Measurements from ENCODE around the gene SETD1B.
A peak's percentile ranks its signal among the peaks of the same experiment; 100 is the strongest.

SETD1B gene

DNA sequence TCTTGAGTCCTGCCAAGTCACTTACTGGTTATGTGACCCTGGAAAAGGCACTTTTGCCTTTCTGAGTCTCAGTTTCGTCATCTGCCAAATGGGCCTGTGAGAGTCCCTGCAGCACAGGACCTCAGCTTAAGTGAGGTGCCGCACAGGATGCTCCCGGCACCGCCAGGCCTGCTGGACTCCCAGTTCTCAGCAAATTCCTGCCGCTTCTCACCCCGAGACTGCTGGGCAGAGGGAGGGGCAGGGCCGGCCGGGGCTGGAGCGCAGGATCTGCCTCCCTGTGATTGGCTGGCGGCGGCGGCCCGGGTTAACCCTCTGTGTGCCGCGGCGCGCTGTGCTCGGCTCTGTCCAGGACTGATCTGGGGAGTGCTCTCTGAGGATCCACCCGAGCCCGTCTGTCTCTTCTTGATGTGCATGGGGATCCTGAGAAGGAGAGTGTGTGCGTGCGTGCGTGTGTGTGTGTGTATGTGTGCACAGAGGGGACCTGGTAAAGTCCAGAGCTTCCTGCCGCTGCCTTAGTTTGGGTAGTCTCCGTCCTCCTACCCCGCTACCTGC is 8.6 kb downstream of the SETD1B start:
- Histone ChIP-seq H3K9ac (ENCODE audit: low read depth, low read length) (peak overlapping the region; percentile 50), H3K27ac (ENCODE audit: low read length) (peak overlapping the region; percentile 86), H3K79me2 (ENCODE audit: insufficient read depth, low read length) (peaks cover 95% of the 10 kb centered on the region), H4K20me1 (ENCODE audit: insufficient read depth, low read length) (peaks cover 77% of the 10 kb centered on the region), H2AFZ (ENCODE audit: low read depth, low read length) (no peak overlapping the region), H3K9me3 (ENCODE audit: insufficient read depth, low read length, severe bottlenecking) (no peaks in the 10 kb centered on the region), H3K4me1 (ENCODE audit: insufficient read depth, low read length) (peaks cover 64% of the 10 kb centered on the region), H3K36me3 (ENCODE audit: insufficient read depth, low read length) (peaks cover 90% of the 10 kb centered on the region), H3K4me2 (ENCODE audit: insufficient read depth, low read length) (peak overlapping the region; percentile 88), H3K4me3 (ENCODE audit: low read depth in 1 of 2, low read length in 2 of 2) (peak overlapping the region; percentile 17 to 57; a peak in 3 of 4 replicates), H3K27me3 (ENCODE audit: insufficient read depth, low read length, poor library complexity) (no peaks in the 10 kb centered on the region)
- no peak for DNase-seq
- TF ChIP-seq EZH2 (IDR thresholded peaks at IDR 0.05; ENCODE audit: borderline replicate concordance, low read depth, low read length, severe bottlenecking): no peak
- TF ChIP-seq, protein P1, sequence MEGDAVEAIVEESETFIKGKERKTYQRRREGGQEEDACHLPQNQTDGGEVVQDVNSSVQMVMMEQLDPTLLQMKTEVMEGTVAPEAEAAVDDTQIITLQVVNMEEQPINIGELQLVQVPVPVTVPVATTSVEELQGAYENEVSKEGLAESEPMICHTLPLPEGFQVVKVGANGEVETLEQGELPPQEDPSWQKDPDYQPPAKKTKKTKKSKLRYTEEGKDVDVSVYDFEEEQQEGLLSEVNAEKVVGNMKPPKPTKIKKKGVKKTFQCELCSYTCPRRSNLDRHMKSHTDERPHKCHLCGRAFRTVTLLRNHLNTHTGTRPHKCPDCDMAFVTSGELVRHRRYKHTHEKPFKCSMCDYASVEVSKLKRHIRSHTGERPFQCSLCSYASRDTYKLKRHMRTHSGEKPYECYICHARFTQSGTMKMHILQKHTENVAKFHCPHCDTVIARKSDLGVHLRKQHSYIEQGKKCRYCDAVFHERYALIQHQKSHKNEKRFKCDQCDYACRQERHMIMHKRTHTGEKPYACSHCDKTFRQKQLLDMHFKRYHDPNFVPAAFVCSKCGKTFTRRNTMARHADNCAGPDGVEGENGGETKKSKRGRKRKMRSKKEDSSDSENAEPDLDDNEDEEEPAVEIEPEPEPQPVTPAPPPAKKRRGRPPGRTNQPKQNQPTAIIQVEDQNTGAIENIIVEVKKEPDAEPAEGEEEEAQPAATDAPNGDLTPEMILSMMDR (IDR thresholded peaks at IDR 0.05; ENCODE audit: borderline replicate concordance, extremely low read depth, low read length, poor library complexity, severe bottlenecking): no peak
- no peak for ATAC-seq (ENCODE audit: insufficient read depth, low read depth)

DNA sequence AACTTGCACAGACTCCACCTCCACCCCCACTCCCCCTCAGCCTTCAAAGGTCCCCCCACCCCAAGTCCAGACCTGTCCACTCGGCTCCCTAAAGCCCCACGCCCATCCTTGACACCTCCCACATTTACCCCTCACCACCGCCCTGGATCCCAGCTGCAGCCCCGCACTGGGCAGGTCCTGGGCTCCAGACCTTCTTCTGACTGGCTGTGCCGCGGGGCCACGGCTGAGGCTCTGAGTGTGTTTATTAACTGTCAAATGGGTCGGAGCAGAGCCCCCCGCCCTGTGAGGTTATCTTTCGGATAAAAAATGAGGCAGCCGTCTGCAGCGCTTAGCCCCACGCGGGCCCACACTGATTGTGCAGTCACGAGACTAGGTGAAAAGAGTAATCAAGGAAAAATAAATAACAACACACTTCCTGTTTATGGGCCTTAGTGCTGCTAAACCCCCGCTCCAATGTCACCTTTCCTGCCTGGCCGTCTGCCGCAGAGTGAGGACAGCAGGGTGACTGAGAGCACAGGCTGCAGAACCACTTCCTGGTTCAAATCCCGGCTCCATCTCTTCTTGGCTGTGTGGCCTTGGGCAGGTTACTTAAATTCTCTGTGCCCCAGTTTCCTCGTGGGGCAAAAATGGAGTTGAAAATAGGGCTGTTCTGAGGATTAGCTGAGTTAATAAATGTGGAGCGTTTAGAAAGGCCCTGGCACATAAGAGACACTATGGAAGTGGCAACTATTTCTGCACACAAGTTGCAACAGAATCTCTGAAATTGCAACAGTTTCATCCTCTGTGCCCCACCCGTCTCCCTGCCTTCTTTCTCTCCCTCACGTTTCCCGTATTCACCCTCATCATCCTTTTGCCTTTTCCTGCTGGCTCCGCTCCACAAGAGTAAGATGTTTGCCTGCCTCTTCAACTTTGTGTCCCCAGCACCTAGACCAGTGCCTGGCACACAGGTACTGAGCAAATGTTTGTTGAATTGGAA is 9.4 kb downstream of the SETD1B start:
- peak overlapping the region; percentile 86 for H3K27ac ChIP-seq (ENCODE audit: low read length)
- DNase-seq: no peak
- H3K27me3 ChIP-seq (ENCODE audit: insufficient read depth, low read length, poor library complexity): no peaks in the 10 kb centered on the region
- no peak overlapping the region for H2AFZ ChIP-seq (ENCODE audit: low read depth, low read length)
- H3K36me3 ChIP-seq (ENCODE audit: insufficient read depth, low read length): peaks cover 90% of the 10 kb centered on the region
- ATAC-seq (ENCODE audit: insufficient read depth, low read depth): no peak
- peaks cover 56% of the 10 kb centered on the region for H3K4me1 ChIP-seq (ENCODE audit: insufficient read depth, low read length)
- H3K4me3 ChIP-seq (ENCODE audit: low read depth in 1 of 2, low read length in 2 of 2): no peak overlapping the region; a peak in 1 of 4 replicates
- H4K20me1 ChIP-seq (ENCODE audit: insufficient read depth, low read length): peaks cover 76% of the 10 kb centered on the region
- TF ChIP-seq EZH2 (IDR thresholded peaks at IDR 0.05; ENCODE audit: borderline replicate concordance, low read depth, low read length, severe bottlenecking): no peak
- TF ChIP-seq, protein P1 (IDR thresholded peaks at IDR 0.05; ENCODE audit: borderline replicate concordance, extremely low read depth, low read length, poor library complexity, severe bottlenecking): no peak
- H3K9ac ChIP-seq (ENCODE audit: low read depth, low read length): peak overlapping the region; percentile 50; the same call in 1 of the 2 replicates
- H3K4me2 ChIP-seq (ENCODE audit: insufficient read depth, low read length): peak overlapping the region; percentile 88
- peaks cover 94% of the 10 kb centered on the region for H3K79me2 ChIP-seq (ENCODE audit: insufficient read depth, low read length)
- no peaks in the 10 kb centered on the region for H3K9me3 ChIP-seq (ENCODE audit: insufficient read depth, low read length, severe bottlenecking)

DNA sequence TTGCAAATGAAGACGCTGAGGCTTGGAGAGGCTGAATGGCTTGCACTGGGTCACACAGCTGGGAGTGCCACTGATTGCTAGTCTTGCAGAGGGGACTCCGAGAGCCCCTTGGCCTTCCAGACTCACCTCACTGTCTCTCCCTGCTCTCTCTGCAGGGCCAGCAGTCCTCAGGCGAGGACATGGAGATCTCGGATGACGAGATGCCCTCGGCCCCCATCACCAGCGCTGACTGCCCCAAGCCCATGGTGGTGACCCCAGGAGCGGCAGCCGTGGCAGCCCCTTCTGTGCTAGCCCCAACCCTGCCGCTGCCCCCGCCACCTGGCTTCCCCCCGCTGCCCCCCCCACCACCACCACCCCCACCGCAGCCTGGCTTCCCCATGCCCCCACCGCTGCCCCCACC is 10.1 kb downstream of the SETD1B start:
- no peak for TF ChIP-seq EZH2 (IDR thresholded peaks at IDR 0.05; ENCODE audit: borderline replicate concordance, low read depth, low read length, severe bottlenecking)
- TF ChIP-seq, protein P1 (IDR thresholded peaks at IDR 0.05; ENCODE audit: borderline replicate concordance, extremely low read depth, low read length, poor library complexity, severe bottlenecking): no peak
- Histone ChIP-seq H3K9me3 (ENCODE audit: insufficient read depth, low read length, severe bottlenecking) (no peaks in the 10 kb centered on the region), H3K79me2 (ENCODE audit: insufficient read depth, low read length) (peaks cover 87% of the 10 kb centered on the region), H3K9ac (ENCODE audit: low read depth, low read length) (no peak overlapping the region), H3K4me3 (ENCODE audit: low read depth in 1 of 2, low read length in 2 of 2) (no peak overlapping the region), H3K36me3 (ENCODE audit: insufficient read depth, low read length) (peaks cover 87% of the 10 kb centered on the region), H4K20me1 (ENCODE audit: insufficient read depth, low read length) (peaks cover 72% of the 10 kb centered on the region), H3K4me2 (ENCODE audit: insufficient read depth, low read length) (peak overlapping the region; percentile 3; the same call in 1 of the 2 replicates), H3K4me1 (ENCODE audit: insufficient read depth, low read length) (peaks cover 50% of the 10 kb centered on the region), H2AFZ (ENCODE audit: low read depth, low read length) (no peak overlapping the region), H3K27ac (ENCODE audit: low read length) (peak overlapping the region; percentile 65; the same call in 1 of the 2 replicates), H3K27me3 (ENCODE audit: insufficient read depth, low read length, poor library complexity) (no peaks in the 10 kb centered on the region)
- DNase-seq (no peak), ATAC-seq (ENCODE audit: insufficient read depth, low read depth) (no peak)

Data from DND-41 (cell line).